Stimulated activated CD8-positive, alpha-beta memory T cell treated with anti-CD3 and anti-CD28 coated beads, Interleukin-15, amount 100 ng/mL, for 1 hour (primary cell): ENCODE data around the gene CREBRF.
"Not testable (repeated sequence)": the region's sequence is repeated elsewhere in the genome, so short reads cannot be mapped to it uniquely, and the experiment has no call there.

Experiments
- DNase-seq: peaks from one replicate; pipeline ENCODE4 v3.0.0-alpha.2; 2020; ENCODE audit warnings: low read depth

The CREBRF gene

GRCh38 chr5:173039188-173039587 is 17.0 kb upstream of the CREBRF start:
- no peak for DNase-seq

- no peak for DNase-seq
Measured at GRCh38 chr5:173039964-173040363, 16.2 kb upstream of the CREBRF start.

- DNase-seq, result no peak
Measured at GRCh38 chr5:173041881-173042762, 14.0 kb upstream of the CREBRF start.

- DNase-seq, result no peak
Measured at GRCh38 chr5:173042763-173043107, 13.4 kb upstream of the CREBRF start.

- no peak for DNase-seq
Measured at GRCh38 chr5:173045474-173045873, 10.7 kb upstream of the CREBRF start.

- not testable (repeated sequence) for DNase-seq
Measured at GRCh38 chr5:173047096-173047837, 8.9 kb upstream of the CREBRF start.

- no peak for DNase-seq
Measured at GRCh38 chr5:173047838-173048105, 8.4 kb upstream of the CREBRF start.

GRCh38 chr5:173050791-173051190 is 5.4 kb upstream of the CREBRF start:
- no peak for DNase-seq

GRCh38 chr5:173051746-173052145 is 4.4 kb upstream of the CREBRF start:
- DNase-seq, result no peak

GRCh38 chr5:173053041-173053440 is 3.1 kb upstream of the CREBRF start:
- DNase-seq, result no peak

- no peak for DNase-seq
Measured at GRCh38 chr5:173055042-173055721, 970 bp upstream of the CREBRF start.

GRCh38 chr5:173055722-173055982 is 500 bp upstream of the CREBRF start:
- no peak for DNase-seq

GRCh38 chr5:173056783-173057061 is 570 bp downstream of the CREBRF start:
- DNase-seq, result peak; percentile 62

GRCh38 chr5:173057062-173057924 is 1.1 kb downstream of the CREBRF start:
- DNase-seq, result peak; percentile 98

GRCh38 chr5:173062141-173062540 is 6.0 kb downstream of the CREBRF start:
- no peak for DNase-seq

GRCh38 chr5:173065155-173065554 is 9.0 kb downstream of the CREBRF start:
- DNase-seq, result no peak

GRCh38 chr5:173069671-173070070 is 13.5 kb downstream of the CREBRF start:
- DNase-seq, result no peak

GRCh38 chr5:173075137-173075843 is 19.1 kb downstream of the CREBRF start:
- no peak for DNase-seq

GRCh38 chr5:173075970-173076369 is 19.8 kb downstream of the CREBRF start:
- DNase-seq, result no peak

- DNase-seq, result not testable (repeated sequence)
Measured at GRCh38 chr5:173076471-173076870, 20.3 kb downstream of the CREBRF start.

- no peak for DNase-seq
Measured at GRCh38 chr5:173078878-173079277, 22.7 kb downstream of the CREBRF start.

GRCh38 chr5:173089581-173089980 is 33.4 kb downstream of the CREBRF start:
- DNase-seq, result no peak
